Measurements from ENCODE around the gene REL. TPM values are rescaled to one million over a fixed set of nuclear protein-coding genes. Genes with fewer than 3 reads are reported as not detected.

REL gene
- total RNA-seq, 1 experiment from 2014 or later: 7.3 TPM

GRCh38 chr2:60973705-60974104 lies 92.3 kb downstream of the REL start:
- H3K27ac ChIP-seq (ENCODE audit: low read length): no peak overlapping the region
- no peaks in the 10 kb centered on the region for H4K20me1 ChIP-seq (ENCODE audit: low read length)
- no peak for ATAC-seq
- DNase-seq: no peak
- no peak overlapping the region for H3K4me3 ChIP-seq (ENCODE audit: low read length)
- H3K27me3 ChIP-seq (ENCODE audit: low read length): no peaks in the 10 kb centered on the region
- no peak overlapping the region for H3K4me2 ChIP-seq (ENCODE audit: low read length)
- H3K4me1 ChIP-seq (ENCODE audit: insufficient read depth, low read length): no peaks in the 10 kb centered on the region
- no peaks in the 10 kb centered on the region for H3K36me3 ChIP-seq (ENCODE audit: low read depth, low read length)
- H3F3A ChIP-seq (ENCODE audit: low read length, unreplicated experiment): no peaks in the 10 kb centered on the region
- POLR2A ChIA-PET (ENCODE audit: unreplicated experiment): no interaction called here
- no peaks in the 10 kb centered on the region for H3K9me2 ChIP-seq (replicated peaks; ENCODE audit: low read length)
- no peak overlapping the region for H3K9ac ChIP-seq (ENCODE audit: low read length)
- no peak overlapping the region for H2AFZ ChIP-seq (ENCODE audit: low read length)
- BruUV-seq (replicated peaks): no TSS peak
- TF ChIP-seq CTCF (conservative IDR thresholded peaks at IDR 0.05; ENCODE audit: low read depth, low read length) (no peak), EZH2phosphoT487 (IDR thresholded peaks at IDR 0.05; ENCODE audit: borderline replicate concordance, low read length) (no peak), EZH2 (IDR thresholded peaks at IDR 0.05; ENCODE audit: low read length, unreplicated experiment) (no peak)
- H3K9me3 ChIP-seq (ENCODE audit: low read length): no peaks in the 10 kb centered on the region
- intact Hi-C loops (cut with micrococcal nuclease): no loop called here
- CTCF ChIA-PET: no interaction called here
- H3K79me2 ChIP-seq (ENCODE audit: low read length): no peaks in the 10 kb centered on the region

- no peaks in the 10 kb centered on the region for H3K36me3 ChIP-seq (ENCODE audit: low read depth, low read length)
- H3K4me2 ChIP-seq (ENCODE audit: low read length): no peak overlapping the region
- H3K9me2 ChIP-seq (replicated peaks; ENCODE audit: low read length): no peaks in the 10 kb centered on the region
- no peaks in the 10 kb centered on the region for H3K27me3 ChIP-seq (ENCODE audit: low read length)
- BruUV-seq (replicated peaks): no TSS peak
- no peak overlapping the region for H3K27ac ChIP-seq (ENCODE audit: low read length)
- no peaks in the 10 kb centered on the region for H3K9me3 ChIP-seq (ENCODE audit: low read length)
- H2AFZ ChIP-seq (ENCODE audit: low read length): no peak overlapping the region
- no peaks in the 10 kb centered on the region for H3K4me1 ChIP-seq (ENCODE audit: insufficient read depth, low read length)
- H3K9ac ChIP-seq (ENCODE audit: low read length): no peak overlapping the region
- TF ChIP-seq EZH2phosphoT487 (IDR thresholded peaks at IDR 0.05; ENCODE audit: borderline replicate concordance, low read length) (no peak), CTCF (conservative IDR thresholded peaks at IDR 0.05; ENCODE audit: low read depth, low read length) (no peak), EZH2 (IDR thresholded peaks at IDR 0.05; ENCODE audit: low read length, unreplicated experiment) (no peak)
- ATAC-seq (no peak), DNase-seq (no peak)
- no peaks in the 10 kb centered on the region for H4K20me1 ChIP-seq (ENCODE audit: low read length)
- no peak overlapping the region for H3K4me3 ChIP-seq (ENCODE audit: low read length)
- intact Hi-C loops (cut with micrococcal nuclease): no loop called here
- H3F3A ChIP-seq (ENCODE audit: low read length, unreplicated experiment): no peaks in the 10 kb centered on the region
- H3K79me2 ChIP-seq (ENCODE audit: low read length): no peaks in the 10 kb centered on the region
- CTCF ChIA-PET: no interaction called here
- POLR2A ChIA-PET (ENCODE audit: unreplicated experiment): no interaction called here
Measured at GRCh38 chr2:60974652-60975051, 93.3 kb downstream of the REL start.

Other genes starting within 250 kb of the REL start
- gene PAPOLG, start 125.3 kb upstream of the REL start, total RNA-seq (2014; rRNA removed): 7.1 and 8.8 TPM in 2 replicates
- gene PEX13, start 136.1 kb downstream of the REL start, total RNA-seq (2014; rRNA removed): 30.4 and 37.7 TPM in 2 replicates
- gene PUS10, start 136.7 kb downstream of the REL start, total RNA-seq (2014; rRNA removed): 3.6 and 3.7 TPM in 2 replicates
- 4.8 and 6.1 TPM in 2 replicates for gene SANBR, start 184.3 kb downstream of the REL start, total RNA-seq (2014; rRNA removed)

Data from PC-3 (cell line).